ENCODE measurements around the gene PARD3. TPM values are rescaled to one million over a fixed set of nuclear protein-coding genes. Genes with fewer than 3 reads are reported as not detected.
"Not testable (repeated sequence)": the region's sequence is repeated elsewhere in the genome, so short reads cannot be mapped to it uniquely, and the experiment has no call there.

PARD3 gene
- total and polyA plus RNA-seq, 5 donors, result 10.5 to 40.3 (median 27.8) TPM

DNA sequence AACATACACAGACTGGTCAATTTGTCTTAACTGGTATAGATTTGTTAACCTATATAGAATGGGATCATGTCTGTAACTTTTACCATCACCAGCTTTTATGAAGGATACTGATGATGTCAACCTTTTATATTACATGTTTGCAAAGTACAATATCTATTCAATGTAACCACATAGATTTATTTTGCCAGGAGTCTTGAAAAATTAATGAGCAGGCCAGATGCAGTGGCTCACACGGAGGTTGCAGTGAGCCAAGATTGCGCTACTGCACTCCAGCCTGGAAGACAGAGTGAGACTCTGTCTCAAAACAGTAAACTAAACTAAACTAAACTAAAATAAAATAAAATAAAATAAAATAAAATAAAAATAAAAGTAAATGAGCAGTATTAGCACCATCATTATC is 30.0 kb upstream of the PARD3 start:
- no peaks in the 10 kb centered on the region for H3K4me1 ChIP-seq (ENCODE audit: control insufficient read depth, insufficient read depth, low read length)
- no peak overlapping the region for H3K27ac ChIP-seq (ENCODE audit: low read length)
- DNase-seq (no peak), ATAC-seq (no peak)
- H3K9me3 ChIP-seq (ENCODE audit: control insufficient read depth, low read length), result no peaks in the 10 kb centered on the region
- 65% methylated on average over 2 of the region's 2 CpGs for WGBS
- intact Hi-C loops (cut with DNase I), result no loop called here
- no peak overlapping the region for H3K4me3 ChIP-seq (ENCODE audit: low read length)
- no peaks in the 10 kb centered on the region for H3K27me3 ChIP-seq (ENCODE audit: control insufficient read depth, insufficient read depth)

DNA sequence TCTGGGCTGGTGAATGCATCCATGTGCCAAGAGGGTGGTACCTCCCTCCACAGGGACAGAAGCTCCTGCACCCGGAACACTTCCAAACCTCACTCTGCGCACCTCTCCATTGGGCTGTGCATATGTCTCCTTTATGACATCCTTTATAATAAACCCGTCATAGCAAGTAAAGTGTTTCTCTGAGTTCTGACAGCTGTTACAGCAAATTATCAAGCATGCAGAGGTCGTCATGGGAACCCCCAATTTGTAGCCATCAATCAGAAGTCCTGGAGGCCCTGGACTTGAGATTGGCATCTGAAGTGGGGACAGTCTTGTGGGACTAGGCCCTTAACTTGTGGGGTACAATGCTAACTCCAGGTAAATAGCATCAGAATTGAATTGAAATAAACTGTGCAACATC is 29.4 kb upstream of the PARD3 start:
- no peak for DNase-seq
- H3K4me3 ChIP-seq (ENCODE audit: low read length), result no peak overlapping the region
- no peak for ATAC-seq
- no peaks in the 10 kb centered on the region for H3K27me3 ChIP-seq (ENCODE audit: control insufficient read depth, insufficient read depth)
- H3K9me3 ChIP-seq (ENCODE audit: control insufficient read depth, low read length), result no peaks in the 10 kb centered on the region
- intact Hi-C loops (cut with DNase I), result no loop called here
- WGBS, result 87% methylated on average over 4 of the region's 4 CpGs
- no peak overlapping the region for H3K27ac ChIP-seq (ENCODE audit: low read length)
- H3K4me1 ChIP-seq (ENCODE audit: control insufficient read depth, insufficient read depth, low read length), result no peaks in the 10 kb centered on the region

DNA sequence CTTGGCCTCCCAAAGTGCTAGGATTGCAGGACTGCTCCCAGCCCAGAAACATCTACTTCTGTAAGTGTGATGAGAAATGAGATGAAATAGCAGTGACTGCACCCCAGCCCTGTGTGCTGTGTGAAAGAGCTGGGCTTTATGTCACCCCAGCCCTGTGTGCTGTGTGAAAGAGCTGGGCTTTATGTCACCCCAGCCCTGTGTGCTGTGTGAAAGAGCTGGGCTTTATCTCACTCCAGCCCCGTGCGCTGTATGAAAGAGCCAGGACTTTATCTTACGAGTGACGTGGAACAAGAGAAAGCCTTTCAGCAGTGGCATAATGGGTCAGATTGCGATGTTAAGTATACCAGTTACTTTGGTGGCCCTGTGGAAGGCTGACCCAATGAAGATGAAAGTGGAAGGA is 28.4 kb upstream of the PARD3 start:
- intact Hi-C loops (cut with DNase I); DNase-seq; H3K4me3 ChIP-seq (ENCODE audit: low read length); ATAC-seq; H3K27ac ChIP-seq (ENCODE audit: low read length); H3K9me3 ChIP-seq (ENCODE audit: control insufficient read depth, low read length); H3K27me3 ChIP-seq (ENCODE audit: control insufficient read depth, insufficient read depth); H3K4me1 ChIP-seq (ENCODE audit: control insufficient read depth, insufficient read depth, low read length): not testable (repeated sequence)
- WGBS, result 76% methylated on average over 5 of the region's 5 CpGs

DNA sequence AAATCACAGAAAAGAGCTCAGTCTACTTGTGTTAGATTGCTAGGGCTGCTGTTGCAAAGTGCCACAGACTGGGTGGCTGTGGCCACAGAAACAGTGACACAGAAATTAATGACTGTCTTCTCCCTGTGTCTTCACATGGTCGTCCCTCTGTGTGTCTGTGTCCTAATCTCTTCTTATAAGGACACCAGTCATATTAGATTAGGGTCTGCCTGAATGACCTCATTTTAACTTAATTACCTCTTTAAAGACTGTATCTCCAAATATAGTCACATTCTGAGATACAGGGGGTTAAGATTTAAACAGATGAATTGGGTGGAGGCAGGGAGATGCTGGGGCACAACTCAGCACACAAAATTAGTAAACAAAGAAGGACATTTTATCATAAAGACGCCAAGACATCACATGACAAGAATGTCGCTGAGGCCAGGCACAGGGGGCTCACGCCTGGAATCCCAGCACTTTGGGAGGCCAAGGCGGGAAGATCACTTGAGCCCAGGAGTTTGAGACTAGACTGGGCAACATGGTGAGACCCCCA is 23.3 kb upstream of the PARD3 start:
- H3K4me1 ChIP-seq (ENCODE audit: control insufficient read depth, insufficient read depth, low read length), result no peaks in the 10 kb centered on the region
- DNase-seq (no peak), ATAC-seq (no peak)
- WGBS, result 71% methylated on average over 5 of the region's 5 CpGs
- no peak overlapping the region for H3K4me3 ChIP-seq (ENCODE audit: low read length)
- no peaks in the 10 kb centered on the region for H3K27me3 ChIP-seq (ENCODE audit: control insufficient read depth, insufficient read depth)
- no peak overlapping the region for H3K27ac ChIP-seq (ENCODE audit: low read length)
- H3K9me3 ChIP-seq (ENCODE audit: control insufficient read depth, low read length), result no peaks in the 10 kb centered on the region
- intact Hi-C loops (cut with DNase I), result no loop called here

DNA sequence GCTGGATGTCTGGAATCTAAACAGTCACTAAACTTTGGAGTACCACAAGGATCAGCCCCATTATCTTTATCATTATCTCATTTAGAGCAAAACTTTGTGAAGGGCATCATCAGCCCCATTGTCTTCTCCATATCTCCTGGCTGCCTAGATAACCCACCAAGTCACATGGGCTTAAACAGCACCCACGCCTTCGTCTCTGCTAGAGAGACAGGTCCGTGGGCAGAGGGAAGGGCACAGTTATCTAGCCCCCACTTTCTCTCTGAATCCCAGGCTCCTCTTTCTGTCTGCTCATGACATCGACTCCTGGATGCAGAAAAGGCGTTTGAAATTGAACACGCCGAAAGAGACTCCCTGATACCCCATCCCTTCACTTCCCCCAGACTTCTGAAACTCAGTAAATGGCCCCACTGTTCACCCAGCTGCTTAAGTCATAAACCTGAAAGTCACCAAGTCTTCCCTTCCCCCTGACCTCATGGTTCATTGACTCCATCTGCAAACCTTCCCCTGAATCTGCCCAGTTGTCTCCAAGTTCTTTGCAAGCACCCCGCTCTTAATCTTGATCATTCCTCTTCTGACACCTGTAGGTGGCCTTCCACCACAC is 20.9 kb upstream of the PARD3 start:
- intact Hi-C loops (cut with DNase I), result no loop called here
- Histone ChIP-seq H3K9me3 (ENCODE audit: control insufficient read depth, low read length) (no peaks in the 10 kb centered on the region), H3K27ac (ENCODE audit: low read length) (no peak overlapping the region), H3K4me3 (ENCODE audit: low read length) (no peak overlapping the region), H3K27me3 (ENCODE audit: control insufficient read depth, insufficient read depth) (no peaks in the 10 kb centered on the region), H3K4me1 (ENCODE audit: control insufficient read depth, insufficient read depth, low read length) (no peaks in the 10 kb centered on the region)
- ATAC-seq (no peak), DNase-seq (no peak)
- WGBS, result 86% methylated on average over 8 of the region's 8 CpGs

DNA sequence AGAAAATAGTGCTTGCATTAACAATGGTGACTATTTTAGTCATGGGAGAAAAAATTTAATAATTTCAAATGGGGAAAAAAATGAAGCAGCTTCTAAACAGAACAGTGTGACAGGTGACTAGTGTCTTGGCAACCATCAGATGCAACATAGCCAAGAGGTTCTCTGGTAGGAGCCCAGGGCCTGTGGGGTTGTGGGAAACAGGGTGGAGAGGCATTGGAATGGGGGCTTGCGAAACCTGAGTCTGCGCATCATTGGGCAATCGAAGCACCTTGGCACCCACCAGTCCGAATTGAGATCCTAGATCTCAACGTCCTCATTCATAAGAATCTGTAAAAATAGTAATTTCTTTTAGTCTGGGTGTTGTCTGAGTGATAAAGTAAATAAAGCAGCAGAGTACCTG is 19.2 kb upstream of the PARD3 start:
- WGBS, result 84% methylated on average over 5 of the region's 5 CpGs
- H3K9me3 ChIP-seq (ENCODE audit: control insufficient read depth, low read length), result no peaks in the 10 kb centered on the region
- H3K4me1 ChIP-seq (ENCODE audit: control insufficient read depth, insufficient read depth, low read length), result no peaks in the 10 kb centered on the region
- no peak overlapping the region for H3K4me3 ChIP-seq (ENCODE audit: low read length)
- H3K27ac ChIP-seq (ENCODE audit: low read length), result no peak overlapping the region
- no peaks in the 10 kb centered on the region for H3K27me3 ChIP-seq (ENCODE audit: control insufficient read depth, insufficient read depth)
- intact Hi-C loops (cut with DNase I), result no loop called here
- DNase-seq (no peak), ATAC-seq (no peak)

DNA sequence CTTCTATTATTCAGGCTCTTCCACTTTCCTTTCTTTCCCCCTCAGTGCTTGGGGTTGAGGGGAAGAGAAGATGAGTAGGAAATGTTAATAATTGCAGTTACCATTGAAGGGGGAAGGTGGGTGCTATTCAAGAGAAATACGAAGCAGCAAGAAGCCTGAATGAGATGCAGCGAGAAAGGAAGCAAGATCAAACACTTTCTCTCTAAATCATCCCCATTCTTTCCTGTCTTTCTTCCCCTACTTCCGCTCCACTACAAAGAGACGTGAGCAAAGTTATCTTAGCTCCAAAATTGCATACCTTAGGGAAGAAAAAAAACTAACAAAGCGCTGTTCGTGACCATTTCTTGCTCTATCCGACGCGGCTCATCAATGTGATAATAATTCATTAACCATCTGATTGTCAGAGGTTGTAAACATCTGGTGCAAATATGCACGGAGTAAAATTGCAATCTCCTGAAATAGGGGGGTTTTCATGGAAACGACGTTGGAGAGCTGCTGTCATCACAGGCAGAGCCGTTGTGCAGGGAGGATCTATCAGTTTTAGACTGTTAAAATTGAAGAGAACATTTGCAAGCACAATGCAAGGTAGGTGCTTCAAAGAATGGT is 15.2 kb upstream of the PARD3 start:
- no peak for DNase-seq
- ATAC-seq, result no peak
- H3K4me1 ChIP-seq (ENCODE audit: control insufficient read depth, insufficient read depth, low read length), result no peaks in the 10 kb centered on the region
- H3K27ac ChIP-seq (ENCODE audit: low read length), result no peak overlapping the region
- WGBS, result 29% methylated on average over 13 of the region's 13 CpGs
- H3K27me3 ChIP-seq (ENCODE audit: control insufficient read depth, insufficient read depth), result no peaks in the 10 kb centered on the region
- intact Hi-C loops (cut with DNase I), result no loop called here
- H3K4me3 ChIP-seq (ENCODE audit: low read length), result no peak overlapping the region
- H3K9me3 ChIP-seq (ENCODE audit: control insufficient read depth, low read length), result no peaks in the 10 kb centered on the region

DNA sequence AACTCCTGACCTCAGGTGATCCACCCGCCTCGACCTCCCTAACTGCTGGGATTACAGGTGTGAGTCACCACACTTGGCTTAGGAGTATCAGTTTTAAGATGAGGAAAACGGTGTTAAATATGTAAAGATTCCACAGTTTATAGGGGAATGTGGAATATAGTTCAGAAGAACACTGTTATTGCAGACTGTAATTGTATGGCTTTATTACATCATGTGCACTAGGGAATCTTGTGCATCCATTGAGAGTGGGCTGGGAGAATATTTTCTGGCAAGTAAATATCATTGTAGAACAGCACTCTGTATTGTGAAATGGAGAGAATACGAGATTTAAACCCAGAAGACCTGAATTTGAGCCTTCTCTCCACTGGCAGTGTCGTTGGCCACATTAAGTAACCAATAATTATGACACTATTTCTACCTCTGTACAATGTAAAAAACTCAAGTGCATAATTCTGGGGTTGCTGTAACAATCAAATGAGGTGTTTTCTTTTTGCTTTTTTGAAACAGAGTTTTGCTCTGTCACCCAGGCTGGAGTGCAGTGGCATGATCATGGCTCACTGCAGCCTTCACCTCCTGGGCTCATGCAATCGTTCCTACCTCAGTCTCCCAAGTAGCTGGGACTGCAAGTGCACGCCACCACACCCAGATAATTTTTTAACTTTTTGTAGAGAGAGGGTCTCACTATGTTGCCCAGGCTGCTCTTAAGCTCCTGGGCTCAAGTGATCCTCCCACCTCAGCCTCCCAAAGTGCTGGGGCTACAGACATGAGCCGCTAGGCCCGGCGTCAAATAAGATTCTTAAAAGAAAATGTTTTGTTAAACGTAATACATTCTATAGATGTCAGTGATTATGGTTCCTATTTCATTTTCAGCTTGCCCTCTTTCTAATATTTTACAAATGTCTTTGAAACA is 12.0 kb upstream of the PARD3 start:
- H3K4me3 ChIP-seq (ENCODE audit: low read length), result no peak overlapping the region
- no peaks in the 10 kb centered on the region for H3K4me1 ChIP-seq (ENCODE audit: control insufficient read depth, insufficient read depth, low read length)
- no peaks in the 10 kb centered on the region for H3K9me3 ChIP-seq (ENCODE audit: control insufficient read depth, low read length)
- 87% methylated on average over 11 of the region's 11 CpGs for WGBS
- intact Hi-C loops (cut with DNase I), result no loop called here
- H3K27me3 ChIP-seq (ENCODE audit: control insufficient read depth, insufficient read depth), result no peaks in the 10 kb centered on the region
- ATAC-seq, result no peak
- H3K27ac ChIP-seq (ENCODE audit: low read length), result no peak overlapping the region
- no peak for DNase-seq

DNA sequence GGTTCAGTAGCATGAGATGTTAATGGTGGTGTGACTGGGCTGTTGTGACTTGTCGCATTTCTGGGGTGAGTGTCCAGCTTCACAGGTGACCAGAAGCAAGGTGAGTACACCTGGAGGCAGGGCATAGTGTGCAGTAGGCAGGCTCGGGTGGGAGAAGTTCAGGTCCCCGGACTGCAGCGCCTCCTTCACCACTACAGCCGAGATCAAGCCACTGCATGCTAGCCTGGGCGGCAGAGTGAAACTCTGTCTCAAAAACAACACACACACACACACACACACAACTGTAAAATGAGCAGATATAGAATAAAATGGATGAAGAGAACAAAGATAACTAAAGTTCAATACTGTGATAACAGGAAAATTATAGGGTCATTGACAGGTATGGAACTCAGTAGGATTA is 11.1 kb upstream of the PARD3 start:
- WGBS, result 85% methylated on average over 6 of the region's 6 CpGs
- DNase-seq, result no peak
- Histone ChIP-seq H3K9me3 (ENCODE audit: control insufficient read depth, low read length) (no peaks in the 10 kb centered on the region), H3K4me1 (ENCODE audit: control insufficient read depth, insufficient read depth, low read length) (no peaks in the 10 kb centered on the region), H3K27me3 (ENCODE audit: control insufficient read depth, insufficient read depth) (no peaks in the 10 kb centered on the region), H3K4me3 (ENCODE audit: low read length) (no peak overlapping the region), H3K27ac (ENCODE audit: low read length) (no peak overlapping the region)
- peak in 1 of 2 donors; percentile 19 for ATAC-seq
- intact Hi-C loops (cut with DNase I), result no loop called here

DNA sequence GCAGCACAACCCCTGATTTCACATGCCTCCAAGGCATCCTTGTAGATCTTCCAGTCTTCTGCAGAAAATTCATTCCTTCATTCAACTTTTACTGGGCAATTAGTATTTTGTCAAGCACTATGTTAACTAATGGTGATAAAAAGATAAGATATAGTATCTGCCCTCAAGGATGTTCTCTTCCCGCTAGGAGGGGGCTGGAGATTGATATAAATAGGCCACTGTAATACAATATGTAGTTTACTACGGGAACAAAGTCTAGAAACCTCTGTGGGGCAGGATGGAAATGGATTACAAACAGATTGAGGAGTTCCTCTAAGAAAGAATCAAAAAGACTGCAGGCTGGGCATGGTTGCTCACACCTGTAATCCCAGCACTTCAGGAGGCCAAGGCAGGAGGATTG is 10.3 kb upstream of the PARD3 start:
- no peaks in the 10 kb centered on the region for H3K27me3 ChIP-seq (ENCODE audit: control insufficient read depth, insufficient read depth)
- no peak overlapping the region for H3K4me3 ChIP-seq (ENCODE audit: low read length)
- ATAC-seq, result no peak
- H3K4me1 ChIP-seq (ENCODE audit: control insufficient read depth, insufficient read depth, low read length), result no peaks in the 10 kb centered on the region
- no peak overlapping the region for H3K27ac ChIP-seq (ENCODE audit: low read length)
- intact Hi-C loops (cut with DNase I), result no loop called here
- DNase-seq, result no peak
- no peaks in the 10 kb centered on the region for H3K9me3 ChIP-seq (ENCODE audit: control insufficient read depth, low read length)
- WGBS, result 62% methylated on average over 2 of the region's 2 CpGs

DNA sequence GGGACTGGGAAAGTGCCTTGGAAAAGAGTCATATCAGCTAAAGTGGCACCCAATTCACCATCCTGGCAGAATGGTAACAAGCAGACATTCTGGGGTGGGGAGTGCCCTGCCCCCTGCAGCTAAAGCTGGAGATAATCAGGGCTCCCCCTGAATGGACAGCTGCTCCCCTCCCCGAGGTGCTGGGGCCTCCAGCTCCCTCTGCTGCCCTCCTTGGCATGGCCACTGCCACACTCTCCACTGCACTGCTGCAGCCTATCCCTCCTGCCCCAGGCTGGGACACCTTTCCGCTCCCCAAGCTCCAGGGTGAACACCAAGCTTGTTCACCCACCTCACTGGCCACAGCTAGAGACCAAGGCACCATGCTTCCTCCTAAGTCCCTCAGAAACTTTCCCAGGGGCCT is 9.8 kb upstream of the PARD3 start:
- Histone ChIP-seq H3K27me3 (ENCODE audit: control insufficient read depth, insufficient read depth) (no peaks in the 10 kb centered on the region), H3K27ac (ENCODE audit: low read length) (no peak overlapping the region), H3K9me3 (ENCODE audit: control insufficient read depth, low read length) (no peaks in the 10 kb centered on the region), H3K4me3 (ENCODE audit: low read length) (no peak overlapping the region), H3K4me1 (ENCODE audit: control insufficient read depth, insufficient read depth, low read length) (no peaks in the 10 kb centered on the region)
- no peak for DNase-seq
- intact Hi-C loops (cut with DNase I), result no loop called here
- peak in 1 of 2 donors; percentile 41 for ATAC-seq
- 61% methylated on average over 2 of the region's 2 CpGs for WGBS
